Astrocyte (in vitro differentiated cells and primary cell): Measurements from ENCODE around the gene SLC6A1. TPM values are rescaled to one million over a fixed set of nuclear protein-coding genes. Genes with fewer than 3 reads are reported as not detected.
"Not testable (repeated sequence)": the region's sequence is repeated elsewhere in the genome, so short reads cannot be mapped to it uniquely, and the experiment has no call there.

ENCODE experiments used
- DNase-seq: peaks from one replicate; pipeline ENCODE4 v3.0.0-alpha.2; 2010; ENCODE audit warnings: low read depth
- FAIRE-seq: peaks from 2 replicates; lab custom pipeline; 2011; peaks lifted over from hg19 to GRCh38; lab: Jason Lieb, UNC
- H2AFZ ChIP-seq: 2 replicates; pipeline ENCODE4 v1.6.0; 2012; ENCODE audit warnings: low read depth, low read length, inconsistent platforms
- H3K27ac ChIP-seq: 2 replicates; pipeline ENCODE4 v1.5.1; 2011; ENCODE audit warnings: low read depth, low read length, inconsistent platforms
- H3K27me3 ChIP-seq: 2 replicates; pipeline ENCODE4 v1.6.0; 2011; ENCODE audit warnings: low read length, inconsistent platforms; ENCODE audit not compliant: insufficient read depth
- H3K36me3 ChIP-seq: 2 replicates; pipeline ENCODE4 v1.5.1; 2011; ENCODE audit warnings: low read length, inconsistent platforms; ENCODE audit not compliant: insufficient read depth
- H3K4me1 ChIP-seq: 2 replicates; pipeline ENCODE4 v1.5.1; 2011; ENCODE audit warnings: low read length, inconsistent platforms; ENCODE audit not compliant: insufficient read depth
- H3K4me2 ChIP-seq: 2 replicates; pipeline ENCODE4 v1.6.0; 2012; ENCODE audit warnings: low read length, inconsistent platforms
- H3K4me3 ChIP-seq: 2 replicates; pipeline ENCODE4 v1.5.1; 2011; ENCODE audit warnings: low read depth, mild to moderate bottlenecking, low read length, inconsistent platforms; ENCODE audit not compliant: insufficient read depth
- H3K79me2 ChIP-seq: 2 replicates; pipeline ENCODE4 v1.6.0; 2012; ENCODE audit warnings: mild to moderate bottlenecking, low read length, inconsistent platforms; ENCODE audit not compliant: insufficient read depth
- H3K9ac ChIP-seq: 2 replicates; pipeline ENCODE4 v1.6.0; 2012; ENCODE audit warnings: mild to moderate bottlenecking, low read length, inconsistent platforms
- H3K9me3 ChIP-seq: 2 replicates; pipeline ENCODE4 v1.5.1; 2012; ENCODE audit warnings: low read depth, mild to moderate bottlenecking, low read length, inconsistent platforms; ENCODE audit not compliant: insufficient read depth
- H4K20me1 ChIP-seq: 2 replicates; pipeline ENCODE4 v1.6.0; 2012; ENCODE audit warnings: low read length, inconsistent platforms; ENCODE audit not compliant: insufficient read depth
- H3K27ac Mint-ChIP-seq: one replicate; pipeline ENCODE4 v1.8.0; 2021; ENCODE audit warnings: mild to moderate bottlenecking, mixed read lengths; ENCODE audit not compliant: unreplicated experiment
- H3K27me3 Mint-ChIP-seq: one replicate; pipeline ENCODE4 v1.8.0; 2021; ENCODE audit warnings: low read depth, mixed read lengths; ENCODE audit not compliant: unreplicated experiment
- H3K36me3 Mint-ChIP-seq: one replicate; pipeline ENCODE4 v1.8.0; 2021; ENCODE audit warnings: low read depth, mixed read lengths; ENCODE audit not compliant: unreplicated experiment
- H3K4me1 Mint-ChIP-seq: one replicate; pipeline ENCODE4 v1.8.0; 2021; ENCODE audit warnings: low read depth, mixed read lengths; ENCODE audit not compliant: unreplicated experiment
- H3K4me3 Mint-ChIP-seq: one replicate; pipeline ENCODE4 v1.8.0; 2021; ENCODE audit warnings: mild to moderate bottlenecking, moderate library complexity, mixed read lengths; ENCODE audit not compliant: unreplicated experiment
- H3K9me3 Mint-ChIP-seq: one replicate; pipeline ENCODE4 v1.8.0; 2021; ENCODE audit warnings: mild to moderate bottlenecking, mixed read lengths; ENCODE audit not compliant: unreplicated experiment
- EZH2 ChIP-seq: IDR thresholded peaks from 2 replicates; pipeline ENCODE4 v1.6.1; 2012; ENCODE audit warnings: mild to moderate bottlenecking, low read length, inconsistent platforms; ENCODE audit not compliant: insufficient read depth
- total RNA-seq: library from RNA; stranded (reverse); gene quantifications from 2 replicates; pipeline ENCODE4 v1.2.1, GENCODE V29; 2021
- TF ChIP-seq, protein P1 (sequence below): IDR thresholded peaks from 2 replicates; pipeline ENCODE4 v1.5.1; 2011; ENCODE audit warnings: low read depth, mild to moderate bottlenecking, inconsistent platforms, low read length, moderate library complexity; ENCODE audit not compliant: insufficient read depth

The SLC6A1 gene
- total RNA-seq, 1 donor from 2014 or later: 0.30 TPM

DNA sequence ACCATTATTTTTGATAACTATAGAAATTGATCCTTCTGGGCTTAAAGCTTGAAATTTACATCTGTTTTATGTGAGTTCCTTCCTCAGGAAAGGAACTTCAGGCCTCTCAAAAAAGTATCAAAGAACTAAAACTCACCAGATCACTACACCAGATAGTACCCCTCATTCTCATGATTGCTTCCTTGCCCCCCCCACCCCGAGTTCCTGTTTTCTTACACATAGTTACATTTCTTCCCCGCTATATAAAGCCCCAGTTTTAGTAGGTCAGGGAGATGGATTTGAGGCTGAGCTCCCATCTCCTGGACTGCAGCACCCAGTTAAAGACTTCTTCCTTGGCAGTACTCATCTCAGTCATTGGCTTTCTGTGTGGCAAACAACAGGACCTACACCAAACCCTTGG is 81.5 kb downstream of the SLC6A1 start:
- H3K9ac ChIP-seq: no peak overlapping the region
- H3K9me3 Mint-ChIP-seq: peaks cover 18% of the 10 kb centered on the region

DNA sequence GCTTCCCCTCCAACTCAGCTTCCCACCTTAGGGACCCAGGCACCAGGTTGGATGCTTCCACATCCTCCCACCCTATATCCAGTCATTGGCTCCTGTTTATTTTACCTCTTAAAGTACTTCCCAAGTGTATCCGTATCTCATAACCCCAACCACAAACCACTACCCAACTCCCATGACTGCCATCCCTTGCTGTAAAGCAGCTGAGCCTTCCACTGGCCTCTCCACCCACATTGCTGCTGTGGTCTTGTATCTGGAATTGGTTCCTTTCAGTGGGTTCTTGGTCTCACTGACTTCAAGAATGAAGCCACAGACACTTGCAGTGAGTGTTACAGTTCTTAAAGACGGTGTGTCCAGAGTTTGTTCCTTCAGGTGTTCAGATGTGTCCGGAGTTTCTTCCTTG is 81.9 kb downstream of the SLC6A1 start:
- FAIRE-seq: no peak
- no peaks in the 10 kb centered on the region for H3K79me2 ChIP-seq
- H3K4me2 ChIP-seq: no peak overlapping the region
- no peak overlapping the region for H3K27ac ChIP-seq
- Mint-ChIP-seq H3K27ac (no peak overlapping the region), H3K27me3 (peaks cover 24% of the 10 kb centered on the region), H3K9me3 (peaks cover 18% of the 10 kb centered on the region), H3K4me1 (no peaks in the 10 kb centered on the region), H3K36me3 (no peaks in the 10 kb centered on the region), H3K4me3 (no peak overlapping the region)
- H3K9ac ChIP-seq: no peak overlapping the region
- no peak for DNase-seq
- H3K4me1 ChIP-seq: no peaks in the 10 kb centered on the region
- H3K4me3 ChIP-seq: no peak overlapping the region
- no peaks in the 10 kb centered on the region for H3K27me3 ChIP-seq
- TF ChIP-seq, protein P1, sequence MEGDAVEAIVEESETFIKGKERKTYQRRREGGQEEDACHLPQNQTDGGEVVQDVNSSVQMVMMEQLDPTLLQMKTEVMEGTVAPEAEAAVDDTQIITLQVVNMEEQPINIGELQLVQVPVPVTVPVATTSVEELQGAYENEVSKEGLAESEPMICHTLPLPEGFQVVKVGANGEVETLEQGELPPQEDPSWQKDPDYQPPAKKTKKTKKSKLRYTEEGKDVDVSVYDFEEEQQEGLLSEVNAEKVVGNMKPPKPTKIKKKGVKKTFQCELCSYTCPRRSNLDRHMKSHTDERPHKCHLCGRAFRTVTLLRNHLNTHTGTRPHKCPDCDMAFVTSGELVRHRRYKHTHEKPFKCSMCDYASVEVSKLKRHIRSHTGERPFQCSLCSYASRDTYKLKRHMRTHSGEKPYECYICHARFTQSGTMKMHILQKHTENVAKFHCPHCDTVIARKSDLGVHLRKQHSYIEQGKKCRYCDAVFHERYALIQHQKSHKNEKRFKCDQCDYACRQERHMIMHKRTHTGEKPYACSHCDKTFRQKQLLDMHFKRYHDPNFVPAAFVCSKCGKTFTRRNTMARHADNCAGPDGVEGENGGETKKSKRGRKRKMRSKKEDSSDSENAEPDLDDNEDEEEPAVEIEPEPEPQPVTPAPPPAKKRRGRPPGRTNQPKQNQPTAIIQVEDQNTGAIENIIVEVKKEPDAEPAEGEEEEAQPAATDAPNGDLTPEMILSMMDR: no peak
- no peak for TF ChIP-seq EZH2
- no peaks in the 10 kb centered on the region for H4K20me1 ChIP-seq
- H3K9me3 ChIP-seq: peaks cover 2% of the 10 kb centered on the region
- H3K36me3 ChIP-seq: no peaks in the 10 kb centered on the region
- no peak overlapping the region for H2AFZ ChIP-seq

More for the DNA sequence above, 81.5 kb downstream of the SLC6A1 start:
- DNase-seq: no peak
- no peak overlapping the region for H2AFZ ChIP-seq
- Mint-ChIP-seq H3K27ac (no peak overlapping the region), H3K27me3 (peaks cover 24% of the 10 kb centered on the region), H3K36me3 (no peaks in the 10 kb centered on the region), H3K4me1 (no peaks in the 10 kb centered on the region), H3K4me3 (no peak overlapping the region)
- H3K9me3 ChIP-seq: peaks cover 2% of the 10 kb centered on the region
- no peak overlapping the region for H3K4me3 ChIP-seq
- H3K4me2 ChIP-seq: no peak overlapping the region
- H3K27me3 ChIP-seq: no peaks in the 10 kb centered on the region
- H3K27ac ChIP-seq: no peak overlapping the region
- no peaks in the 10 kb centered on the region for H3K36me3 ChIP-seq
- no peak for FAIRE-seq
- no peaks in the 10 kb centered on the region for H3K4me1 ChIP-seq
- no peak for TF ChIP-seq EZH2
- TF ChIP-seq, protein P1: no peak
- no peaks in the 10 kb centered on the region for H4K20me1 ChIP-seq
- no peaks in the 10 kb centered on the region for H3K79me2 ChIP-seq

DNA sequence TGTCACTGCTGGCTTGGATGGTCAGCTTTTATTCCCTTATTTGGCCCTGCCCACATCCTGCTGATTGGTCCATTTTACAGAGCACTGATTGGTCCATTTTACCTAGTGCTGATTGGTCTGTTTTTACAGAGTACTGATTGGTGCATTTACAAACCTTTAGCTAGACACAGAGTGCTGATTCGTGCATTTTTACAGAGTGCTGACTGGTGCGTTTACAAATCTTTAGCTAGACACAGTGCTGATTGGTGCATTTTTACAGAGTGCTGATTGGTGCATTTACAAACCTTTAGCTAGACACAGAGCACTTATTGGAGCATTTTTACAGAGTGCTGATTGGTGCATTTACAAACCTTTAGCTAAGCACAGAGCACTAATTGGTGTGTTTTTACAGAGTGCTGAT is 82.6 kb downstream of the SLC6A1 start:
- H3K27ac ChIP-seq, H2AFZ ChIP-seq, H3K4me3 ChIP-seq, H3K4me2 ChIP-seq, H3K4me1 Mint-ChIP-seq, H3K27me3 ChIP-seq, DNase-seq, H4K20me1 ChIP-seq, H3K4me3 Mint-ChIP-seq, H3K27ac Mint-ChIP-seq, FAIRE-seq, H3K36me3 ChIP-seq, H3K9ac ChIP-seq, H3K9me3 ChIP-seq, H3K4me1 ChIP-seq, H3K36me3 Mint-ChIP-seq, H3K79me2 ChIP-seq: not testable (repeated sequence)
- Mint-ChIP-seq H3K9me3 (peaks cover 16% of the 10 kb centered on the region), H3K27me3 (peaks cover 22% of the 10 kb centered on the region)
